Esophagus squamous epithelium (tissue), 5 donors: ENCODE measurements around the gene ZNF232. TPM values are rescaled to one million over a fixed set of nuclear protein-coding genes. Genes with fewer than 3 reads are reported as not detected.

Source experiments
- DNase-seq: peaks from one replicate; lab custom pipeline; 2025; lab: John Stamatoyannopoulos, UW
- H3K27ac ChIP-seq, 4 donors: fragments of 200-600 bp; sonication (generic); one replicate each; pipeline ENCODE4 v1.5.1; 2016 to 2019; ENCODE audit warnings: mild to moderate bottlenecking in 1 of 4
- H3K27me3 ChIP-seq, 4 donors: fragments of 200-600 bp; sonication (generic); 1 replicate in 3 of 4; 2 replicates in 1 of 4; pipeline versions ENCODE4 v1.5.1 to v1.6.0; 2017 to 2021; ENCODE audit warnings: antibody characterized with exemption in 1 of 4
- H3K36me3 ChIP-seq, 3 donors: fragments of 200-600 bp; sonication (generic); one replicate each; pipeline ENCODE4 v1.5.1; 2016 to 2019
- H3K4me1 ChIP-seq, 3 donors: fragments of 200-600 bp; sonication (generic); one replicate each; pipeline ENCODE4 v1.5.1; 2017 to 2019
- H3K4me3 ChIP-seq, 4 donors: fragments of 200-600 bp; sonication (generic); 1 replicate in 3 of 4; 2 replicates in 1 of 4; pipeline ENCODE4 v1.5.1; 2016 to 2019; ENCODE audit warnings: mild to moderate bottlenecking in 2 of 4, moderate library complexity in 1 of 4
- H3K9me3 ChIP-seq, 3 donors: fragments of 200-600 bp; sonication (generic); one replicate each; pipeline ENCODE4 v1.5.1; 2016 to 2019
- CTCF ChIP-seq, 6 experiments: fragments of 450-650 bp in 4 of 6; fragments of 200-600 bp in 2 of 6; sonication (generic) in 2 of 6; IDR thresholded peaks; one replicate each; pipeline ENCODE4 v1.5.1; 2016 to 2019; ENCODE audit warnings: antibody characterized with exemption in 6 of 6, mild to moderate bottlenecking in 4 of 6, moderate library complexity in 4 of 6
- POLR2A ChIP-seq, 4 donors: fragments of 450-650 bp; IDR thresholded peaks; one replicate each; pipeline ENCODE4 v1.6.1; 2017; ENCODE audit warnings: antibody characterized with exemption in 4 of 4, mild to moderate bottlenecking in 4 of 4, moderate library complexity in 3 of 4
- WGBS, 2 donors: methylation state at CpG; one replicate each; pipeline ENCODE4 v1.1.5; 2018; 5-methylcytosine and 5-hydroxymethylcytosine counted together
- intact Hi-C: fragments of 100-400 bp; cut with DNase I; formaldehyde crosslinking; loops from one replicate; pipeline ENCODE4 v1.15.0; 2022
- small RNA-seq, 4 donors: library from RNA; depleted of rRNA; stranded (forward); fragments of <200 nt; gene quantifications; one replicate each; pipeline ENCODE3, GENCODE V24; 2016
- total RNA-seq, 4 donors: library from RNA; depleted of rRNA; stranded (reverse); fragments of >200 nt; gene quantifications; one replicate each; pipeline ENCODE4 v1.1.0, GENCODE V29; 2016
- donor health status: DM: yes; HTN: yes; CAD: no.

The ZNF232 gene
- total RNA-seq, 4 donors from 2014 or later: 4.5 to 7.8 (median 5.8) TPM

- Histone ChIP-seq H3K27ac (no peak overlapping the region), H3K9me3 (no peaks in the 10 kb centered on the region), H3K27me3 (peaks cover 0 to 10% (median 0%) of the 10 kb centered on the region in 4 donors), H3K4me3 (no peak overlapping the region), H3K36me3 (no peaks in the 10 kb centered on the region), H3K4me1 (no peaks in the 10 kb centered on the region)
- intact Hi-C loops: loop anchor here (10.0 kb wide), 1 partner anchor 165 kb away; the partner anchor contains the start of gene CHRNE
- DNase-seq: no peak
- no peak for TF ChIP-seq CTCF (IDR thresholded peaks at IDR 0.05)
- 76 to 81% methylated on average over 4 of the region's 4 CpGs for whole genome bisulfite sequencing, 2 donors
Measured at GRCh38 chr17:5069724-5070123, 42.0 kb downstream of the ZNF232 start.

GRCh38 chr17:5068236-5068635 is 43.4 kb downstream of the ZNF232 start:
- 76 to 90% methylated on average over 3 of the region's 3 CpGs for WGBS, 2 donors
- Histone ChIP-seq H3K27me3 (peaks cover 0 to 6% (median 0%) of the 10 kb centered on the region in 4 donors), H3K27ac (no peak overlapping the region), H3K9me3 (no peaks in the 10 kb centered on the region), H3K36me3 (no peaks in the 10 kb centered on the region), H3K4me1 (no peaks in the 10 kb centered on the region), H3K4me3 (no peak overlapping the region)
- TF ChIP-seq CTCF (IDR thresholded peaks at IDR 0.05): no peak
- no peak for TF ChIP-seq POLR2A (IDR thresholded peaks at IDR 0.05)
- intact Hi-C loops: loop anchor here (10.0 kb wide), 1 partner anchor 163 kb away; the partner anchor contains the start of gene CHRNE
- no peak for DNase-seq

- H3K27me3 ChIP-seq: no peaks in the 10 kb centered on the region
- no peak for DNase-seq
- H3K9me3 ChIP-seq: no peaks in the 10 kb centered on the region
- TF ChIP-seq POLR2A (IDR thresholded peaks at IDR 0.05) (no peak), CTCF (IDR thresholded peaks at IDR 0.05) (no peak)
- intact Hi-C loops: loop anchor here (10.0 kb wide), 1 partner anchor 160 kb away; the partner anchor contains the start of gene CHRNE
- no peak overlapping the region for H3K27ac ChIP-seq
- peaks cover 0 to 9% (median 0%) of the 10 kb centered on the region in 3 donors for H3K4me1 ChIP-seq
- no peaks in the 10 kb centered on the region for H3K36me3 ChIP-seq
- 57 to 63% methylated on average over 1 of the region's 1 CpG for WGBS, 2 donors
- no peak overlapping the region for H3K4me3 ChIP-seq
Measured at GRCh38 chr17:5065227-5065744, 46.4 kb downstream of the ZNF232 start.

Small RNA genes lying within 50 kb of the gene (small RNA-seq; reads per million reads assigned to genes)
- 0 reads per million in 4 donors for gene AC012146.4

Other genes with a start within 250 kb of the ZNF232 start
- gene C17orf107, start 212.3 kb downstream of the ZNF232 start, total RNA-seq: 1 to 10 TPM in 1 of 4 donors, under 1 TPM in 3; 0.27 to 2.7 (median 0.92) TPM
- gene CHRNE, start 208.8 kb downstream of the ZNF232 start, total RNA-seq: under 1 TPM in 1 of 4 donors, not detected in 3; 0.57 TPM
- gene GP1BA, start 179.6 kb downstream of the ZNF232 start, total RNA-seq: not detected
- gene SLC25A11, start 171.8 kb downstream of the ZNF232 start, total RNA-seq: 10 to 100 TPM; 29.3 to 54.2 (median 42.2) TPM
- 10 to 100 TPM; 42.3 to 57.4 (median 54.2) TPM for gene RNF167, start 171.6 kb downstream of the ZNF232 start, total RNA-seq
- 100 to 1,000 TPM; 520 to 970 (median 715) TPM for gene PFN1, start 163.3 kb downstream of the ZNF232 start, total RNA-seq
- 1 to 10 TPM in 2 of 4 donors, under 1 TPM in 1, not detected in 1; 0.31 to 3.6 (median 1.5) TPM for gene ENO3, start 160.8 kb downstream of the ZNF232 start, total RNA-seq
- 10 to 100 TPM; 34.5 to 48.8 (median 39.5) TPM for gene SPAG7, start 144.1 kb downstream of the ZNF232 start, total RNA-seq
- gene CAMTA2, start 124.2 kb downstream of the ZNF232 start, total RNA-seq: 10 to 100 TPM in 3 of 4 donors, 1 to 10 TPM in 1; 6.9 to 19.6 (median 13.4) TPM
- gene INCA1, start 114.4 kb downstream of the ZNF232 start, total RNA-seq: 1 to 10 TPM in 1 of 4 donors, under 1 TPM in 1, not detected in 2; 0.31 to 1.1 TPM
- gene KIF1C, start 113.9 kb downstream of the ZNF232 start, total RNA-seq: 10 to 100 TPM; 66.9 to 93.3 (median 81.7) TPM
- 1 to 10 TPM in 2 of 4 donors, under 1 TPM in 2; 0.26 to 1.4 (median 1.1) TPM for gene SLC52A1, start 76.5 kb downstream of the ZNF232 start, total RNA-seq
- gene ZFP3, start 33.4 kb downstream of the ZNF232 start, total RNA-seq: 1 to 10 TPM; 1.4 to 6.1 (median 2.3) TPM
- under 1 TPM in 2 of 4 donors, not detected in 2; under 0.01 to 0.09 TPM for gene USP6, start 4.2 kb upstream of the ZNF232 start, total RNA-seq
- 10 to 100 TPM in 1 of 4 donors, 1 to 10 TPM in 3; 2.0 to 13.4 (median 5.1) TPM for gene ZNF594, start 80.0 kb upstream of the ZNF232 start, total RNA-seq
- gene SCIMP, start 123.0 kb upstream of the ZNF232 start, total RNA-seq: 1 to 10 TPM in 2 of 4 donors, under 1 TPM in 2; 0.45 to 3.7 (median 1.2) TPM
- gene RABEP1, start 170.4 kb upstream of the ZNF232 start, total RNA-seq: 10 to 100 TPM in 3 of 4 donors, 1 to 10 TPM in 1; 9.9 to 33.2 (median 23.3) TPM